Measurements from ENCODE around the gene PLA2G2D.

PLA2G2D gene

DNA sequence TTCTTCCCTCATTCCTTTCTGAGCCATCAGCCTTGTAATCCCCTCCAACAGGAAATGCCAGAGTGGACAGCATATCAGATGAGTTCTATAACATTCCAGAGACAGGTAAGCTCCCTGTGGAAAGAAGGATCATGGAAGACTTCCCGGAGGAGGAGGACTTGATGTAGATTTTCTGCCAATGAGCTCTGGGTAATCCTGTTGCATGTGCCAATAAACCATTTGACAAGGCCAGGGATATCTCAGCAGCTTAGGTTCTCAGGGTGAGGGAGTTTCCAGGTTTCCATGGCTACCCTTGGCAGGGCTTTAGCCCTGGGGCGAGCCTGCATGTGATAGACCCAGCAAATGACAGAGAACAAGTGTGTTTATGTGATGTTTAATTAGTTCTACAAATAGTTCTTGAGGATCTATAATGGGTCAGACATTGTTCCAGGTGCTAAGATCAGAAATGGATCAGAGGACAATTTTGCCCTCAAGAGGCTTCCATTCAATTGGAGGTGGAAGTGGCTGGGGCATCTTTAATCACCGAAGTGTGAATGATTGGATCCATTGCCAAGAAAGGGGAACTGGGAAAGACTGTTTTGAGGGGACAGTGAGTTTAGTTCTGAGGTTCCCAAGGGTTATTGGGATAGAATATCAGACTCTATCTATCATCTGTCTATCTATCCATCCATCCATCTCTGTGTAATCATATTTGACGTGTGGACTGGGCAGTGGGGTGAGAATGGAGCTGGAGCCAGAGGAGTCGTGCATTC, 42.5 kb downstream of the PLA2G2D start:
- H3K27me3 ChIP-seq (ENCODE audit: insufficient read depth, low read length, poor library complexity), result no peaks in the 10 kb centered on the region
- no peak overlapping the region for H4K8ac ChIP-seq (ENCODE audit: low read depth, low read length)
- H3K56ac ChIP-seq (ENCODE audit: low read length), result no peak overlapping the region
- no peak overlapping the region for H3K23ac ChIP-seq (ENCODE audit: low read length)
- no peak overlapping the region for H2BK120ac ChIP-seq (ENCODE audit: low read depth, low read length)
- H2BK15ac ChIP-seq (replicated peaks; ENCODE audit: low read depth), result no peak overlapping the region
- no peak overlapping the region for H3K18ac ChIP-seq (ENCODE audit: low read length)
- H2BK5ac ChIP-seq (ENCODE audit: low read length), result no peak overlapping the region
- H3K36me3 ChIP-seq (ENCODE audit: control insufficient read depth, insufficient read depth, low read length), result no peaks in the 10 kb centered on the region
- H2AK5ac ChIP-seq (ENCODE audit: low read length), result no peak overlapping the region
- no peak overlapping the region for H3K4me2 ChIP-seq (ENCODE audit: low read length)
- no peaks in the 10 kb centered on the region for H3K4me1 ChIP-seq (ENCODE audit: control insufficient read depth, low read depth, low read length)
- H3K4me3 ChIP-seq (ENCODE audit: low read length), result no peak overlapping the region
- no CpG with 5 or more reads among the region's 5 CpGs for WGBS (ENCODE audit: extremely low coverage, insufficient coverage, low lambda C conversion rate)
- H3K4ac ChIP-seq (ENCODE audit: low read depth, low read length), result no peak overlapping the region
- no peaks in the 10 kb centered on the region for H3K79me2 ChIP-seq (ENCODE audit: control insufficient read depth, insufficient read depth, low read length)
- no peak overlapping the region for H3K9ac ChIP-seq (ENCODE audit: low read length)
- H3K27ac ChIP-seq (ENCODE audit: low read depth, low read length), result no peak overlapping the region
- peak; percentile 57 for DNase-seq
- no peak overlapping the region for H4K5ac ChIP-seq (ENCODE audit: low read length)
- H3K79me1 ChIP-seq (ENCODE audit: low read length), result no peaks in the 10 kb centered on the region

DNA sequence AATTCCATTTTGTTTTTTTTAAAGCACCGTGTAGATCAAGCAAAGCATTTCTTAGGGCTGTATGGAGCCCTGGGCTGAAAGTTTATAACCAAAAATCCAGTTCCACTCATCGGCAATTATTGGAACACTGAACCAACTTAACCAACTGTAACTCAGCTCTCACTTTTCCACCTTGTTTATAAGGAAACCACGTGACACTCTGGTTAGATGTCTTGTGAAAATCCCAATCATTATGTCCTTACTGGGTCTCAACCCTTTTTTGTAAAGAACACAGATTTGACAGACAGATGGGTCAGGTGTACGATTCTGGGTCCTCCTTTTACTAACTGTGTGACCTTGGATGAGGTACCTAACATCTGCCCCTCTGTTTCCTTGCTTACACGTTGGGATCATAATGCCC, 43.1 kb downstream of the PLA2G2D start:
- Histone ChIP-seq H2BK120ac (ENCODE audit: low read depth, low read length) (no peak overlapping the region), H3K23ac (ENCODE audit: low read length) (no peak overlapping the region), H3K27ac (ENCODE audit: low read depth, low read length) (no peak overlapping the region), H3K79me2 (ENCODE audit: control insufficient read depth, insufficient read depth, low read length) (no peaks in the 10 kb centered on the region), H4K5ac (ENCODE audit: low read length) (no peak overlapping the region), H4K8ac (ENCODE audit: low read depth, low read length) (no peak overlapping the region), H3K4ac (ENCODE audit: low read depth, low read length) (no peak overlapping the region), H3K79me1 (ENCODE audit: low read length) (no peaks in the 10 kb centered on the region), H3K4me1 (ENCODE audit: control insufficient read depth, low read depth, low read length) (no peaks in the 10 kb centered on the region), H3K9ac (ENCODE audit: low read length) (no peak overlapping the region), H3K56ac (ENCODE audit: low read length) (no peak overlapping the region), H3K18ac (ENCODE audit: low read length) (no peak overlapping the region), H2BK15ac (replicated peaks; ENCODE audit: low read depth) (no peak overlapping the region), H2AK5ac (ENCODE audit: low read length) (no peak overlapping the region), H3K4me2 (ENCODE audit: low read length) (no peak overlapping the region), H3K4me3 (ENCODE audit: low read length) (no peak overlapping the region), H3K27me3 (ENCODE audit: insufficient read depth, low read length, poor library complexity) (no peaks in the 10 kb centered on the region), H2BK5ac (ENCODE audit: low read length) (no peak overlapping the region), H3K36me3 (ENCODE audit: control insufficient read depth, insufficient read depth, low read length) (no peaks in the 10 kb centered on the region)
- no CpG with 5 or more reads among the region's 5 CpGs for WGBS (ENCODE audit: extremely low coverage, insufficient coverage, low lambda C conversion rate)
- no peak for DNase-seq

- Histone ChIP-seq H2BK15ac (replicated peaks; ENCODE audit: low read depth) (no peak overlapping the region), H3K4me1 (ENCODE audit: control insufficient read depth, low read depth, low read length) (no peaks in the 10 kb centered on the region), H2BK5ac (ENCODE audit: low read length) (no peak overlapping the region), H3K27me3 (ENCODE audit: insufficient read depth, low read length, poor library complexity) (no peaks in the 10 kb centered on the region), H3K79me1 (ENCODE audit: low read length) (no peaks in the 10 kb centered on the region), H3K23ac (ENCODE audit: low read length) (no peak overlapping the region), H3K36me3 (ENCODE audit: control insufficient read depth, insufficient read depth, low read length) (no peaks in the 10 kb centered on the region), H2AK5ac (ENCODE audit: low read length) (no peak overlapping the region), H3K79me2 (ENCODE audit: control insufficient read depth, insufficient read depth, low read length) (no peaks in the 10 kb centered on the region), H3K4me3 (ENCODE audit: low read length) (no peak overlapping the region), H3K4me2 (ENCODE audit: low read length) (no peak overlapping the region), H4K8ac (ENCODE audit: low read depth, low read length) (no peak overlapping the region), H3K18ac (ENCODE audit: low read length) (no peak overlapping the region), H2BK120ac (ENCODE audit: low read depth, low read length) (no peak overlapping the region), H3K4ac (ENCODE audit: low read depth, low read length) (no peak overlapping the region), H4K5ac (ENCODE audit: low read length) (no peak overlapping the region), H3K56ac (ENCODE audit: low read length) (no peak overlapping the region), H3K9ac (ENCODE audit: low read length) (no peak overlapping the region), H3K27ac (ENCODE audit: low read depth, low read length) (no peak overlapping the region)
- DNase-seq, result no peak
- WGBS (ENCODE audit: extremely low coverage, insufficient coverage, low lambda C conversion rate), result no CpG with 5 or more reads among the region's 2 CpGs
Measured at GRCh38 chr1:20075345-20075744, 44.0 kb downstream of the PLA2G2D start.

DNA sequence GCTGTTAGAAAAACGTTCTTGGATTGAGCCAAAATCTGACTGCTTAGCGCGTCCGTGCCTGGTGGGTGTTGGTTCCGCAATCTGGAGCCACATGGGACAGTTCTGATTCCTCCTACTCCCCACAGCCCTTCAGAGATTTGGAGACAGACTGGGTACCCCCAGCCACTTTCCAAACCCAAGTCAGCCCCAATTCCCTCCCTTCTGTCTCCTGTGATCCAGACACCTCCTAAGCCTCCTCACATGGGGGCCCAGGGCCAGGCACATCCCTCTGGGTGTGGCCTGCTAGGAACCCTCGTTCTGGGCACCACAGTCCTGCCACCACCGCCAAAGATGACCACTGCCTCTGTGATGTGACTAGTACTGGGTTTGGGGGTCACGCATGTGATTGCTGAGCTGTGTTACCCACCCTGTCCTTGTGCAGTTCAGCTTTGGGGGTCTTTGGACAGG, 44.6 kb downstream of the PLA2G2D start:
- no peak overlapping the region for H4K5ac ChIP-seq (ENCODE audit: low read length)
- H3K23ac ChIP-seq (ENCODE audit: low read length), result no peak overlapping the region
- H3K79me1 ChIP-seq (ENCODE audit: low read length), result no peaks in the 10 kb centered on the region
- no peak overlapping the region for H3K4ac ChIP-seq (ENCODE audit: low read depth, low read length)
- H3K56ac ChIP-seq (ENCODE audit: low read length), result no peak overlapping the region
- no peaks in the 10 kb centered on the region for H3K27me3 ChIP-seq (ENCODE audit: insufficient read depth, low read length, poor library complexity)
- no peaks in the 10 kb centered on the region for H3K36me3 ChIP-seq (ENCODE audit: control insufficient read depth, insufficient read depth, low read length)
- no peak overlapping the region for H2BK120ac ChIP-seq (ENCODE audit: low read depth, low read length)
- no peak overlapping the region for H3K9ac ChIP-seq (ENCODE audit: low read length)
- no peak overlapping the region for H2AK5ac ChIP-seq (ENCODE audit: low read length)
- H3K4me3 ChIP-seq (ENCODE audit: low read length), result no peak overlapping the region
- no CpG with 5 or more reads among the region's 8 CpGs for WGBS (ENCODE audit: extremely low coverage, insufficient coverage, low lambda C conversion rate)
- H2BK5ac ChIP-seq (ENCODE audit: low read length), result no peak overlapping the region
- no peak overlapping the region for H4K8ac ChIP-seq (ENCODE audit: low read depth, low read length)
- no peak overlapping the region for H2BK15ac ChIP-seq (replicated peaks; ENCODE audit: low read depth)
- H3K79me2 ChIP-seq (ENCODE audit: control insufficient read depth, insufficient read depth, low read length), result no peaks in the 10 kb centered on the region
- DNase-seq, result no peak
- H3K18ac ChIP-seq (ENCODE audit: low read length), result no peak overlapping the region
- H3K4me2 ChIP-seq (ENCODE audit: low read length), result no peak overlapping the region
- H3K27ac ChIP-seq (ENCODE audit: low read depth, low read length), result no peak overlapping the region
- H3K4me1 ChIP-seq (ENCODE audit: control insufficient read depth, low read depth, low read length), result no peaks in the 10 kb centered on the region

- Histone ChIP-seq H3K4me3 (ENCODE audit: low read length) (no peak overlapping the region), H3K4ac (ENCODE audit: low read depth, low read length) (no peak overlapping the region), H3K79me2 (ENCODE audit: control insufficient read depth, insufficient read depth, low read length) (no peaks in the 10 kb centered on the region), H3K36me3 (ENCODE audit: control insufficient read depth, insufficient read depth, low read length) (no peaks in the 10 kb centered on the region), H4K8ac (ENCODE audit: low read depth, low read length) (no peak overlapping the region), H3K9ac (ENCODE audit: low read length) (no peak overlapping the region), H2BK5ac (ENCODE audit: low read length) (no peak overlapping the region), H2AK5ac (ENCODE audit: low read length) (no peak overlapping the region), H3K4me2 (ENCODE audit: low read length) (no peak overlapping the region), H2BK15ac (replicated peaks; ENCODE audit: low read depth) (no peak overlapping the region), H2BK120ac (ENCODE audit: low read depth, low read length) (no peak overlapping the region), H3K23ac (ENCODE audit: low read length) (no peak overlapping the region), H3K4me1 (ENCODE audit: control insufficient read depth, low read depth, low read length) (no peaks in the 10 kb centered on the region), H3K79me1 (ENCODE audit: low read length) (no peaks in the 10 kb centered on the region), H4K5ac (ENCODE audit: low read length) (no peak overlapping the region), H3K27ac (ENCODE audit: low read depth, low read length) (no peak overlapping the region), H3K56ac (ENCODE audit: low read length) (no peak overlapping the region), H3K18ac (ENCODE audit: low read length) (no peak overlapping the region), H3K27me3 (ENCODE audit: insufficient read depth, low read length, poor library complexity) (no peaks in the 10 kb centered on the region)
- no peak for DNase-seq
- WGBS (ENCODE audit: extremely low coverage, insufficient coverage, low lambda C conversion rate), result no CpG with 5 or more reads among the region's 11 CpGs
Measured at GRCh38 chr1:20074055-20074724, 45.1 kb downstream of the PLA2G2D start.
